HG03439 (cell line): ENCODE results near the gene AHR.
"Not testable (repeated sequence)": the region's sequence is repeated elsewhere in the genome, so short reads cannot be mapped to it uniquely, and the experiment has no call there.

Experiments
- ATAC-seq: cut with Tn5 transposase; IDR thresholded peaks from one replicate; pipeline ENCODE4 v1.9.1; 2021; ENCODE audit warnings: mild to moderate bottlenecking, moderate library complexity; ENCODE audit not compliant: unreplicated experiment

Gene AHR

GRCh38 chr7:17371671-17372524 is 73.4 kb downstream of the AHR start:
- no peak for ATAC-seq

GRCh38 chr7:17374157-17374556 is 75.7 kb downstream of the AHR start:
- ATAC-seq: no peak

GRCh38 chr7:17374654-17375053 is 76.2 kb downstream of the AHR start:
- no peak for ATAC-seq

GRCh38 chr7:17376595-17376994 is 78.1 kb downstream of the AHR start:
- no peak for ATAC-seq

- ATAC-seq: no peak
These were observed 82.5 kb downstream of the AHR start for GRCh38 chr7:17380736-17381662.

- ATAC-seq: not testable (repeated sequence)
These were observed 84.2 kb downstream of the AHR start for GRCh38 chr7:17382408-17383354.

GRCh38 chr7:17384400-17384799 is 85.9 kb downstream of the AHR start:
- no peak for ATAC-seq

- ATAC-seq: no peak
These were observed 87.2 kb downstream of the AHR start for GRCh38 chr7:17385612-17386011.

GRCh38 chr7:17390392-17390791 is 91.9 kb downstream of the AHR start:
- ATAC-seq: no peak

- no peak for ATAC-seq
These were observed 92.9 kb downstream of the AHR start for GRCh38 chr7:17391366-17391765.

- ATAC-seq: no peak
These were observed 94.4 kb downstream of the AHR start for GRCh38 chr7:17392846-17393245.

- not testable (repeated sequence) for ATAC-seq
These were observed 96.1 kb downstream of the AHR start for GRCh38 chr7:17394563-17394962.
